ENCODE results near the gene PRKCSH.
"Not testable (repeated sequence)": the region's sequence is repeated elsewhere in the genome, so short reads cannot be mapped to it uniquely, and the experiment has no call there.

The PRKCSH gene

DNA sequence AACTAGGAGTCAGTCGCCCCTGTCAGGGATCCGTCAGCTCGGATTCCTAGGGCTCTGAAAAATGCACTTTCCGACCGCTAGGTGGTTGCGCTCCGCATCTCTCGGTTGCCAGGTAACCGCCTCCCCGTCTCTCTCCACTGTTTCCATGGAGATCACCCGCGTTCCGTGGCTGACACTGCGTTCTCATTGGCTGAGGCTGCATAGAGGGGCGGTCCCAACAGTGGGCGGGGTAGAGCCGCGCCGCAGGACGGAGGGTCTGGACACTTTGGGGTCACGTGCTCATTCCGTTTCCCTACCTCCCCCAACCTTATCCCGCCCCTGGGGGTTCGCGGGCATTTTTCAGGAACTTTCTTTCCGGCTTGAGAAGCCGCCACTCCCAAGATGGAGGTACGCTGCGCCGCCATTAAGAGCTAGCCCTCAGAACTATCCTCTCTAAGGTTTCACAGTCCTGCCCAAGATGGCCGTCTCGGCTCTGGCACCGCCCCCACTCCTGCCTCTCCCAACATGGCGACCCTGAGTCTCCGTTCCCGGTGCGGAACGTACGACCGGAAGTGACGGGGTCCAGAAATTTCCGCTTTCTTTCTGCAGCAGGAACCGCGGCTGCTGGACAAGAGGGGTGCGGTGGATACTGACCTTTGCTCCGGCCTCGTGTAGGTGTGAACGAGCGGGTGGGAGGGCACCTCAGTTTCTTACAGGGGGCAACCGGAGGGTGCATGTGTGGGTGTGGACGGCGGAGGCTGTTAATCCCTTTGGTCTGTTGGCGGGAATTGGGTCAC lies at the start of gene PRKCSH, which contains the start of gene ODAD3:
TSS of gene PRKCSH (plus strand) at position 579 of the 776 bp plus-strand sequence. CDS start 483 bp downstream, outside the sequence.
TSS of gene ODAD3 (minus strand) at position 65 of the 776 bp plus-strand sequence. CDS start 105 bp downstream, outside the sequence.
- DNase-seq (ENCODE audit: low spot score): peak; percentile 99

GRCh38 chr19:11387162-11388034 lies 48.0 kb upstream of the PRKCSH start:
- DNase-seq (ENCODE audit: low spot score): no peak

DNA sequence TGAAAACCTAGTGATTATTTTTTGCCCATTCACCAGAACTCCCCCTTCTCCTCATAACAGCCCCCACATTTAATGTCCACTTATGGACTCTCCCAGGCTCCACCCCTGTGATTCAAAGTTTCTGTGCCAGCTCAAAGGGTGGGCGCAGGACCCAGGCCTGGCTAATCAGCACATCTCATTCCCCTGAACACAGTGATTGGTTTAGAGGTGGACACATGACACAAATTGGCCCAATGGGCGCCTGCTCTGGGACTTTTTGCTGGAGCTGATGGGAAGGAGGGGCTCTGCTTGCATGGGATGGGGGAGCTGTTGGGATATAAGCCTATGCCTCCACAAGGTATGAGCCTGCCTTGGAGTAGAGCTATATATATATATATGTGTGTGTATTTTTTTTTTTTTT lies 45.1 kb upstream of the PRKCSH start:
- no peak for DNase-seq (ENCODE audit: low spot score)

DNA sequence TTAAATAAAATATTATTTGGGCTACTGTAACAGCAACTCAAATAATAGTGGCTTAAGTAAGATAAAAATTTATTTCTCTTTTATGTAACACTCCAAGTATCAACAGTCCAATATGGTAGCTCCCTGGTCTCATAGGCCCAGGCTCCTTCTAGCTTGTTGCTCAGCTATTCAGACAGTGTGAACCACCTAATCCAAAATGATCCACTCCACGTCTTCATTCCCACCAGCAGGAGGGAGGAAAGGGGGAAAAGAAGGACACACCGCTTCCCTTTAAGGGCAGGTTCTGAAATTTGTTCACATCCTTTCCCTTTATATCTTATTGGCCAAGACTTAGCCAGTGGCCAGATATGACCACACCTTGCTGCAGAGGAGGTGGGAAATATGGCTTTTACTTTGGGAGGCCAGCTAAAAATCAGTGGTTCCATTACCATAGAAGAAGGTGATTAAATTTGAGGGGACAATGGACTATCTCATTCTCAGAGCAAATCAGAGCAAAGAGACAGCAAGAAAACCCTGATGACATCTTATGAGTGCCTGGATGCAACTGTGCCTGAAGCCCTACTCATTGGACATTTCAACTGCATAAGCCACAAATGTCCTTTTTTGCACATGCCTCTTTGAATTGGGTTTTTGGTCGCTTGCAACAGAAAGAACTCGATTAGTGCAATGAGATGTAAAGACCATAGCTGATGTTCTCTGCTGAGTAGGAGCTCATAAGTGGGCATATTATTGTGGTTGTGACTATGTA lies 44.3 kb upstream of the PRKCSH start:
- no peak for DNase-seq (ENCODE audit: low spot score)

GRCh38 chr19:11397089-11397610 lies 38.3 kb upstream of the PRKCSH start:
- no peak for DNase-seq (ENCODE audit: low spot score)

DNA sequence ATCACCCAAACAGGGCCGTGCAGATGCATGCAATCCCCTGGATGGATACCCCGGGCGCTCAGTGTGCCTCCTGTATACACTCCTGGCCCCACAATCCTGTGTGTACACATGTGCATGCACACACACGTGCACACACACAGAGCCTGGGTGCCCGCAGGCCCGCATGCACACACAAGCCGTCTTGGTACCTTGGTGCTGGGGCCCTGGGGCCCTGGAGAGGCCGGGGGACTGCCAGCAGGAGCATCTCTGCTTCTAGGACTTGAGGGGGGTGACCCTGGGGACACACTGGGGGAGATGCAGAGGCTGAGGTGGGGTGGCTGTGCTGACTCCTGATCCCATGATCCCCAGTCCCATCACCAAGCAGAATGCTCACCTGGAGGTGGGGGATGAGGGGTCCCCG lies 35.8 kb upstream of the PRKCSH start:
- DNase-seq (ENCODE audit: low spot score): no peak

DNA sequence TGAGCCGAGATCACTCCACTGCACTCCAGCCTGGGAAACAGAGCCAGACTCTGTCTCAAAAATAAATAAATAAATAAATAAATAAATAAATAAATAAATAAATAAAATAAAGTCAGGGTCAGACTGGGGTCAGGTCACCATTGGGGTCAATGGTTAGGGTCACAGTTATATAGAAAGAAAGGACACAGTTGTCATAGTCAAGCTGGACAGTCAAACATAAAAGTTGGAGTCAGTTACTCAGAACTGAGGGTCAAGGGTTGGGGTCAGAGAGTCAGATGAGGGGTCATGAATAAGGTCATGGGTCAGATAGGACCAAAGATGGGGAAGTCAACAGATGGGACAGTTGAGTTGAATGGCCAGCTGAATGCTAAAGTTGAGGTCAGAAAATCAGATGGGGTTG lies 34.6 kb upstream of the PRKCSH start:
- no peak for DNase-seq (ENCODE audit: low spot score)

- DNase-seq (ENCODE audit: low spot score): no peak
Measured at GRCh38 chr19:11401808-11402543, 33.5 kb upstream of the PRKCSH start.

DNA sequence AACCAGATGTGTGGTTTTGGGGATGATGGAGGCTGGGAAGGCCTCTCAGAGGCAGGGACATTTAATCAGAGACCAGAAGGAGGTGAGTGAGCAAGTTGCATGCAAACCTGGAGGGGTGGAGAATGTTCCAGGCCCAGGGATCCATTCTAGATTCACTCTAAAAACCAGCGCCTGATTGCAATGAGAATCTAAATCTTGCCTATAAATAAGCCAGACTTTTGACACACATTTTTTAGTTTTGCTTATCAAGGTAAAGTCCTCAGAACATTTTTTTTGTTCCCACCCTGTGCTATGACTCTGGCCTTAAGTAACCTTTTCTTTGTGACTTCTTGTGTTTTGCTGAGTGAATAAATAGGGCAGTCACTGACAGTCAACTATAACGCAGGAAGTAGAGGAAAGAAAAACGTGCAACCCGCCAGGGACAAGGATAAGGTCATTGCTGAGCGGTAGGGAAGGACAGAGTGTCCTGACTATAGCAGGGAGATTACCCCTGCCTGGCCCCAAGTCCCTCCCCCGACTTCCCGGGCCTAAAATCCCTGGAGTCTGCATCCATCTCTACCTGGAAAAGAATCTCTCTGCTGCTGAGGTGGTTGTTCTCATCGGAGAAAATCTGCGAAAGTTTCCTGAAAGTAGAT lies 30.7 kb upstream of the PRKCSH start:
- no peak for DNase-seq (ENCODE audit: low spot score)

GRCh38 chr19:11405846-11406643 lies 29.4 kb upstream of the PRKCSH start:
- DNase-seq (ENCODE audit: low spot score): no peak

- DNase-seq (ENCODE audit: low spot score): not testable (repeated sequence)
Measured at GRCh38 chr19:11406703-11407236, 28.7 kb upstream of the PRKCSH start.

- no peak for DNase-seq (ENCODE audit: low spot score)
Measured at GRCh38 chr19:11408591-11408990, 26.8 kb upstream of the PRKCSH start.

DNA sequence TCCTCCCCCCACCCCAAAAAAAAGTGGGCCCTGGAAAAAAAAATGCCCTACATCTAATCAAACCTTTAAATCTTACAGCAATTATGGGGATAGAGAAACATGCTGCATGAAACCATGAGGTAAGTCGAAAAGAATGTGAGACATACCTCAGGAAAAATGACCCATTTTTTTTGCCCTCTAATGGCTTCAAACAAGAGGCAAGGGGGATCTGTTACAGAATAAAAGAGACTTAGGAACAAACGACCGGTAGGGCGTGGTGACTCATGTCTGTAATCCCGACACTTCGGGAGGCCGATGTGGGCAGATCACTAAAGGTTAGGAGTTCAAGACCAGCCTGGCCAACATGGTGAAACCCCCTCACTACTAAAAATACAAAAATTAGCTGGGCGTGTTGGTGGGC lies 24.8 kb upstream of the PRKCSH start:
- no peak for DNase-seq (ENCODE audit: low spot score)

DNA sequence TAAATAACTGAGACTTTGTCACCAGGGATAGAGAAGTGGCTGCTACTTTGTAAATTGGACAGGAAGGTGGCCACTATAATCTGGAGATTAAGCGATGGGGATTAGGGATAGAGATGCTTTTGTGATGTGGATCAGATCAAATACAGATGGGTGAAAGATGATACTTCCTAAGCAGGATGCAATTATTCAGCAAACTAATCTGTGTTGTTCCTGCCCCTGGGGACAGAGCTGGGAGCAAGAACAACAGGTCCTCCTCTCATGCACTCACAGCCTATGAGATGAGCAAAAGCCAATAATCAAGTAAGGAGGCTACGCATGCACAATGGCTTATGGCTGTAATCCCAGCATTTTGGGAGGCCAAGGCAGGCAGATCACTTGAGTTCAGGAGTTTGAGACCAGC lies 20.9 kb upstream of the PRKCSH start:
- DNase-seq (ENCODE audit: low spot score): no peak

- DNase-seq (ENCODE audit: low spot score): no peak
Measured at GRCh38 chr19:11416346-11417052, 18.9 kb upstream of the PRKCSH start.

DNA sequence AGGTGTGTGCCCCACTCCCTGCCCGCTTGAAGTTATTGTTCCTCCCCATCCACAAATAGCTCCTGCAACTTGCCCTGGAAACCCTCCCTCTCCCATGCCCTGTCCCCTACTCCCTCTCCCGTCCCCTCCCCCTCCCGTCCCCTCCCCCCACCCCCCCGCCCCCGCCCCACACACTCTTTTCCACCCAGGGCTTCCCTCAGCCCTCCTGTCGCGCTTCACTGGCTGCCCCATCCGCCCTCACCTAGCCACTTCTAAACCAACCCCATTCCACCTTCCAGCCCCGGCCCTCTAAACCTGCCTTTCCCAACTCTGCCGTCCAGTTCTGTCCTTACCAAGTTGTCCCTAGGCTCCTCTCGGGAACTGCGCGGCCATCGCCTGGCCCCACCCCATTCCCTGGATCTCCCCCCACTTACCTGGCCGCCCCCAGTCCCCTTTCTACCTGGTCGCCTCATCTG lies 17.3 kb upstream of the PRKCSH start:
- DNase-seq (ENCODE audit: low spot score): no peak

GRCh38 chr19:11418549-11419506 lies 16.6 kb upstream of the PRKCSH start, which contains the start of gene RGL3:
TSS of gene RGL3 (minus strand) at chr19:11419314. CDS start at chr19:11419278, 36 bp downstream.
- DNase-seq (ENCODE audit: low spot score): peak; percentile 77

Data from HuH-7.5 (cell line).